GM19438 (cell line): ENCODE results near the gene WNK2.

Experiments used
- ATAC-seq: cut with Tn5 transposase; IDR thresholded peaks from one replicate; pipeline ENCODE4 v1.9.1; 2021; ENCODE audit warnings: low read depth; ENCODE audit not compliant: unreplicated experiment

The WNK2 gene

DNA sequence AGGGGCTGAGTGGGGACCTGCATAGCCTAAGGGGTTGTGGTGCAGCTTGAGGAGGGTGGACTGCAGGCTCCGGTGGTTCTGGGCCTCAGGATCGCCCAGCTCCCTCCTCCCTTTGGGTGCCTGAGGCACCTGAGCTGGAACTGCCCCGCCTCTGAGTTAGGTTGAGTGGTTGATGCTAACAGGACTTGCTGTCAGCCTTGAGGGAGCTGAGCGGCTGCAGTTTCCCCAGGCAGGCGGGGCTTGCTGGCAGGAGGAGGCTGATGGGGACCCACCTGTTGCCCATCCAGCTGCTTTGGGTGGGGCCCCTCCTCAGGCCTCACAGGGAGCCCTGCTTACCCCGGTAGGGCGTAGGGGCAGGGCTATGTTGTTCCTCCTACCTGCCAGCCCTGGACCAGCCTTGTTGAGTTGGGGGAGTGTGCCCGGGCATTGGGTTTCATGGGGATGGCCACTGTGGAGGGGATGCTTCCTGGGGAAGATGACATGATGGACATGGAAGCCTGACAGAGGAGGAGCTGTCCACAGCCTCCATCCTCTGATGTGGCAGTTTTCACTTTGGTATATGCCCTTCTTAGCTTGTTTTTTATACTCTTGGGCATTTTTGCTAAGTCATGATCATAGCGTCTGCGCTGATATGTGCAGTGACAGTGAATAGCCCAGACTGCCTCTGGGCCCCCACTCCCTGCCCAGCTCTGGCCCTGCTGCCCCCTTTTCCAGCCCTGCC, 14.3 kb downstream of the WNK2 start:
- no peak for ATAC-seq

DNA sequence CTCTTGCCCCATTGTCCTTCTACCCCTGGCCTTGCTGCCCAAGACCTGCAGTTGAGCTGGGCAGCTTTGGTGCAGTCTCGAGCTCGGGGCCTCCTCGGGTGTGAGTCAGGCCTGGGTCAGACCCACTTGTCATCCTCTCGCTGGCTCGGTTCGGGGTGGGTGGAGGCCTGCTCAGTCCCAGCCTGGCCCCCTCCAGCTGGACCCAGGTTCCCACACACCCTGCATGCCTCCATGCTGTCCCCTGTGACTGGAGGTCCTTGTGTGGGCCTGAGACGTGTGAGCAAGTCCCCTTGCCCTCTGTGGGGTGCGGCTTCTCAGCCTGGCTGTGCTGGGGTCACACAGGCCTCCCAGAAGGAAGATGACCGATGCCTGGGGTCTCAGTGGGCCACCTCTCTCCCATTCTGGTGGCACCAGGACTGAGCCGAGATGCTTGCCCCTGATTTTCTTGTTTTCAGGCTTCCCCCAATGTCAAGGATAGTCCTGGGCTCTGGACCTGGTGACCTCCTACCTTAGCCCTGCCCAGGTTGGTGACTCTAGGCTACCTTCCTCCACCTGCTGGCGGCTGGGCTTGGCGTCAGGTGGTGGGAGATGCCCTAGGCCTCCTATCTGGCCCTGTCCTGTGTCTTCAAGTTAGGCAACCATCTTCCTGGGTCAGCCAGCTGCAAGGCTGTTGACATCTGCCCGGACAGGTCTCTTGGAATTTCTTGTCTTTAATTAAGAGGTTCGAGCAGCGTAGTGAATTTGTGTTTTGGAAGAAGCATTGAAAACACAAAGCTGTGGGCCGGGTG, 15.1 kb downstream of the WNK2 start:
- ATAC-seq = no peak

DNA sequence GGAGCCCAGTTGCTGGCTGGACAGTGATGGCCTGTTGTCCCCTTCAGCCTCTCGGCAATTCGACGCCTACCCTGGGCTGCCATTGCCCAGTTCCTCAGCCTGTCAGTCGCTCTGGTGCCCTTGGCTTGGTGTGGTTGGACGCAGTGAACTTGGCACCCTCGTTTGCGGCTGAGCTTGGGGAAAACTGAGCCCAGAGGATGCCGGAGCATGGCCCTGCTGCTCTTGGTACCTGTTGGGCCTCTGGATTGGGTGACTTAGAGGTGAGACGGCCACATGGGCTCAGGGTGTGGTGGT, 16.5 kb downstream of the WNK2 start:
- ATAC-seq = no peak

DNA sequence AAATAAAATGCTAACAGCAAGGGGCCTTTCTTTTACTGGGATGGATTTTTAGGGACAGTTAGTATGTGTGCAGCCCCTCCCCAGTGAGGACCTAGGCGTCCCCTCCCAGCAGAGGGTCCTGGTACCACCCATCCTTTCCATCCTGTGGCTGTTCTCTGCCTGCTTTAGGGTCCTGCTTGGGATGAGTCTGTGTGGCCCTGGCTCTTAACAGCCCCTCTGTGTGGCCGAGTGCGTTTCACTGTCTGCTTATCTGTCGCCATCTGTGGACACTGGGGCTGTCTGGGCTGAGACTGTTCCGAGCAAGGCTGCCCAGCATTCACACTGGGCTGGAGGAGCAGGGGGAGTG, 17.0 kb downstream of the WNK2 start:
- ATAC-seq = no peak

DNA sequence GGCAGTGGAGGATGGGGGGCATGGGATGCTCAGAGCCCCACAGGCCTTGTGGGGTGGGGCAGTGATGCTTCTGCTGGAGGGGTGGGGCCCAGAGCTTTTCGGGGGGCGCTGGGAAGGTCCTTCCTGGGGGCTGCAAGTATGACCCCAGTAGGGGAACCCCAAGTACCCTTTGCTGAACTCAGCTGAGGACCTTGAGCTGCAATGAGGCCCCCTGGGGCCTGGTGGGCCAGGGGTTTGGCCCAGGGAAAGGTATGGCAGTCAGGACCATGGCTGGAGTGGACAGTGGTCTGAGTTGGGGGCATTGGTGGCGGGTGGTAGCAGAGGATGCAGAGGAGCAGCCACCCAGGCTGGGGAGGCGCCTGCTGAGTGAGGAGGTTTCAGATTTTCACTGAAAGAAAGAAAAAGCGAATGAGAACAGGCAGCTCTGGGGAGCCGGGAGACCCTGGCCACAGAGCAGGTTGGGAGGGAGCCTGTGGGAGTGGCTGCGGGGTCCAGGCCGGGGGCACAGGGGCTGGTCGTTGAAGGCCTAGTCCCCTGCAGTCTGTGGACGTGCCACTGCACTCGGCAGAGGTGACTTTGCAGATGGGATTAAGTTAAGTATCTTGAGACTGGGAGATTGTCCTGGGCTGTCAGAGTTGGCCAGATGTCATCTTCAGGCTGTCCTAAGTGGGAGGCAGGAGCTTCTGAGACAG, 19.2 kb downstream of the WNK2 start:
- ATAC-seq = no peak

- ATAC-seq = no peak
Measured at GRCh38 chr9:93203718-93204469, 20.0 kb downstream of the WNK2 start.

GRCh38 chr9:93204470-93205043, 20.6 kb downstream of the WNK2 start:
- ATAC-seq = no peak

- ATAC-seq = no peak
Measured at GRCh38 chr9:93205045-93205768, 21.3 kb downstream of the WNK2 start.

GRCh38 chr9:93205896-93206575, 22.1 kb downstream of the WNK2 start:
- no peak for ATAC-seq

- no peak for ATAC-seq
Measured at GRCh38 chr9:93206576-93207155, 22.7 kb downstream of the WNK2 start.

DNA sequence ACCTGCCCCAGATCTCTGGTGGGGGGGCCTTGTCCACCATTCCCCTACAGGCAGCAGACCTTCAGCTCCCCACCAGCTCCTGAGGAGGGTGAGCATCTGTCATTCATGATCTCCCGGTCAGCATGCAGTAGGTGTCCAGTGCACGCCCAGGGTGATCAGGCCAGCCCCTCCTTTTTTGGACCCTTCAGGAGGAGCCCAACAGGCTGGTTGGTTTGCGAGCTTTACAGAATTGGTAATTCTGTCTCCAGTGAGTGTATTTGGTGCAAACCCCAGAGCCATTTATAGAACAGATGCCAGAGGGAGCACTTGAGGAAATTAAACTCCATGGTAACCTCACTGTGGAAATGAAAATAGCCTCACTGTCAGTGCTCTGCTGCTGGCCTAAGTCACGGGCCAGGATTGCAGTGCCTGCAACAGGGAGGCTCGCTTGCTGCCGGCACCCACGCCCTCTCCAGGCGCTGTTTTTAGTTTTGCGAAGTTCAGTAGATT, 23.4 kb downstream of the WNK2 start:
- ATAC-seq = no peak

DNA sequence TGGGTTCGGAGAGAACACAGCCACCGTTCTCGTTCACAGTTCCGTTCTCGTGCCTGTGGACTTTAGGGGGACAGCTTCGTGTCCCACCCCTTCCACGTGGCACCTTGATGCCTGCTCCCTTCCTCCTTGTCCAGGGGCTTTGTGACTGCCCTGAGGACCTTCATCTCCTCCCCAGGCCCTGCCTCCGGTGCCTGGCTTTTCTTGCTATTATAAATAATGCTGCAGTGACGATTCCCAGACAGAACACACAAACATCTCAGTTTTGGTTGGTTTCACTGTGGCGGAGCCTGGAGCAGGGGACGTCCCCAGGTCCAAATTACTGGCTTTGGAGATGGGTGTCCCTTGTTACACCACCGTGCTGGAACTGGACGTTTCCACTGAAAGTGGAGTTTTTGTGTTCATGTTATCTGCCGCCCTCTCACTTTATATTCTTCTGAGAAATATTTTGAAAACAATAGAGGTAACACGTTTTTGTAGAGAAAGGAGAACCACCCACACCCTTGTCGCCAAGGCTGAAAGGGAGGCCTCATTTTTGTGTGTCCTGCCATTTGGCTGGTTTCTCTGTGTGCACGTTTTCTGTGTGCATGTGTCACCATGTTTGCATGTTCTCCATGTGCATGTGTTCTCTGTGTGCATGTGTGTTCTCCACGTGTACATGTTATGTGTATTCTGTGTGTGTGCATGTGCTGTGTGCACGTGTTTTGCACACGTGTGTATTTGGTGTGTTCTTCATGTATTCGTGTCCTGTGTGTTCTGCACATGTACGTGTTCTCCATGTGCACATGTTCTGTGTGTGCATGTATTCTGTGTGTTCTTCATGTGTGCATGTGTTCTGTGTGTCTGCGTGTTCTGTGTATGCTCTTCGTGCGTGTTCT, 24.2 kb downstream of the WNK2 start:
- no peak for ATAC-seq

GRCh38 chr9:93209097-93209496, 25.2 kb downstream of the WNK2 start:
- ATAC-seq = no peak

GRCh38 chr9:93209576-93210323, 25.8 kb downstream of the WNK2 start:
- no peak for ATAC-seq

- ATAC-seq = no peak
Measured at GRCh38 chr9:93210324-93210973, 26.5 kb downstream of the WNK2 start.

DNA sequence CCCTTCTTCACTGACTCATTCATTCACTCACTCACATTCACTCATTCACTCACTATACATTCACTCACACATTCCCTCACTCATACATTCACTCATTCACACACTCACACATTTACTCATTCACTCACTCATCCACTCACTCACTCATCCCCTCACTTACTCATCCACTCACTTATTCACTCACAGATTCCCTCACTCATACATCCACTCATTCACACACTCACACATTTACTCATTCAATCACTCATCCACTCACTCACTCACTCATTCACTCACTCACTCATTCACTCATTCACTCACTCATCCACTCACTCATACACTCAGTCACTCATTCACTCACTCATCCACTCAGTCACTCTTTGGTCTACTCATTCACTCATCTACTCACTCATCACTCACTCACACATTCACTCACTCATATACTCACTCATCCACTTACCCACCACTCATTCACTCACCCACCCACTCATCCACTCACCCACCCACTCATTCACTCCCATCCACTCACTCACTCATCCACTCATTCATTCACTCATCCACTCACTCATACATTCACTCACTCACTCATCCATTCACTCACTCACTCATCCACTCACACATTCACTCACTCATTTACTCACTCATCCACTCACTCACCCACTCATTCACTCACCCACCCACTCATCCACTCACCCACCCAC, 27.2 kb downstream of the WNK2 start:
- ATAC-seq = no peak
